Neural progenitor cell (in vitro differentiated cells): ENCODE results near the gene HK2.

ENCODE experiments used
- EZH2 ChIP-seq: fragments of 200-600 bp; sonication (generic); IDR thresholded peaks from 2 replicates; pipeline ENCODE4 v1.6.1; 2017; ENCODE audit warnings: antibody characterized with exemption, mild to moderate bottlenecking, moderate library complexity
- TF ChIP-seq, protein P1 (sequence below): fragments of 200-600 bp; sonication (generic); IDR thresholded peaks from 2 replicates; pipeline ENCODE4 v1.5.1; 2017; ENCODE audit warnings: antibody characterized with exemption, mild to moderate bottlenecking

DNA sequence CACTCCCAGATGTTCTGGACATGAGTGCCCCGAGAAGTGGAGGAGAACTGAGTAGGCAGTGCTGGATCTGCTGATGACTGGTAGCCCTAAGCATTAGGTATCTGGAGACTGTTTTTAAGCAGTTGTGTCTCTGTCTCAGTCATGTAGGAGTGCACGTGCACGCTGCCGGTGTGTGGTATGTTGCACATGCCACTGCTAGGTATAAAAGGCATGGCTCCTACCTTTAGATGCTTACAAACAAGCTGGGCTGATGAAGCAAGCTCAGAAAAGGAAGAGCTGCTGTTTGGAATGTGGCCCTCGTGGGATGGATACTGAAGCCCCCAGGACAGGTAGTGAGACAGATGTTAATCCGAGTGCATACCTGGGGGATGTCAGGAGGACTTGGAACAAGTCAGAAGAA is 49.1 kb downstream of the HK2 start:
- TF ChIP-seq, protein P1, sequence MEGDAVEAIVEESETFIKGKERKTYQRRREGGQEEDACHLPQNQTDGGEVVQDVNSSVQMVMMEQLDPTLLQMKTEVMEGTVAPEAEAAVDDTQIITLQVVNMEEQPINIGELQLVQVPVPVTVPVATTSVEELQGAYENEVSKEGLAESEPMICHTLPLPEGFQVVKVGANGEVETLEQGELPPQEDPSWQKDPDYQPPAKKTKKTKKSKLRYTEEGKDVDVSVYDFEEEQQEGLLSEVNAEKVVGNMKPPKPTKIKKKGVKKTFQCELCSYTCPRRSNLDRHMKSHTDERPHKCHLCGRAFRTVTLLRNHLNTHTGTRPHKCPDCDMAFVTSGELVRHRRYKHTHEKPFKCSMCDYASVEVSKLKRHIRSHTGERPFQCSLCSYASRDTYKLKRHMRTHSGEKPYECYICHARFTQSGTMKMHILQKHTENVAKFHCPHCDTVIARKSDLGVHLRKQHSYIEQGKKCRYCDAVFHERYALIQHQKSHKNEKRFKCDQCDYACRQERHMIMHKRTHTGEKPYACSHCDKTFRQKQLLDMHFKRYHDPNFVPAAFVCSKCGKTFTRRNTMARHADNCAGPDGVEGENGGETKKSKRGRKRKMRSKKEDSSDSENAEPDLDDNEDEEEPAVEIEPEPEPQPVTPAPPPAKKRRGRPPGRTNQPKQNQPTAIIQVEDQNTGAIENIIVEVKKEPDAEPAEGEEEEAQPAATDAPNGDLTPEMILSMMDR, result no peak
- no peak for TF ChIP-seq EZH2
